RWPE1 (cell line): ENCODE measurements around the gene GNA12.

Experiments
- CTCF ChIA-PET: fragments of 350-600 bp; sonication (Branson Sonifier 250); formaldehyde crosslinking; extraction: SDS; loops from one replicate; lab custom pipeline; 2021; lab: Yijun Ruan, JAX
- POLR2A ChIA-PET: fragments of 400-600 bp; formaldehyde crosslinking; extraction: SDS; loops from one replicate; lab custom pipeline; 2020; ENCODE audit warnings: antibody characterized with exemption; ENCODE audit not compliant: low non-redundant PET; lab: Yijun Ruan, JAX
- DNase-seq: peaks from one replicate; pipeline ENCODE4 v3.0.0; 2012; ENCODE audit warnings: low spot score
- H3K27ac ChIP-seq: fragments of 450-650 bp; 2 replicates; pipeline ENCODE4 v1.5.1; 2017
- CTCF ChIP-seq: fragments of 450-650 bp; conservative IDR thresholded peaks from 2 replicates; pipeline ENCODE4 v1.5.1; 2017; ENCODE audit warnings: low read depth, mild to moderate bottlenecking

Gene GNA12

DNA sequence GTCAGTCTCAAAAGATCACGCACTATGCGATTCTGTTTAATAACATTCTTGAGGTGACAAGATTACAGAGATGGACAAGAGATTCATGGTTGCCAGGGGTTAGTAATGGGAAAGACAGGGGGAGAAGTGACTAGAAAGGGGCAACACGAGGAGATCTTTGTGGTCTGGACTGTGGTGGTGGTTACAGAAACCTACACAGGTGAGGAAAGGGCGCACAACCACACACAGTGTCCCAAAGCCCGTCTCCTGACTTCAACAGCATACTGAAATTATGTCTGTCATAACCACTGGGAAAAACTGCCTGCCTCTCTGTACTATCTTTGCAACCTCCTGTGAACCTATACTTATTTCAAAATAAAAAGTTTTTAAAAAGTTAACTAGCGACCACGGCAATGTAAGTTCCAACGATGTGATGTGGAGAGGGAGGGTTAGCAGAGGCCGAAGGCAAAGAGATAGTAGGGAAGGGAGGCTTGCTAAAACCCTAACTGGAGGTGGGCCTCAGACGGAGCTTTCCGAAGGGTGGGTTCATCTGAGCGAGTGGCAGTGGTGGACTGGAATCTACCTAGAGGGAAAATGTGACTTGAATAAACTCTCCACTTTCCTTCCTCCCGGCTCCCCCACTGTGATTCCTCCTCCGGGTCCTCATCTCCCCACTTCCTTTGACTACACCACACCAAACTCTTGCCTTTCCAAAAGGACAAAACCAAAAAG, 43.7 kb downstream of the GNA12 start:
- no peak for DNase-seq
- ChIA-PET POLR2A (no interaction called here), CTCF (no interaction called here)
- no peak for TF ChIP-seq CTCF
- H3K27ac ChIP-seq = no peak overlapping the region

- no peak for TF ChIP-seq CTCF
- POLR2A ChIA-PET = no interaction called here
- CTCF ChIA-PET = no interaction called here
- H3K27ac ChIP-seq = no peak overlapping the region
- DNase-seq = no peak
These were observed 44.9 kb downstream of the GNA12 start for GRCh38 chr7:2799253-2799652.

GRCh38 chr7:2798669-2799068, 45.4 kb downstream of the GNA12 start:
- no peak for DNase-seq
- TF ChIP-seq CTCF = no peak
- ChIA-PET CTCF (no interaction called here), POLR2A (no interaction called here)
- H3K27ac ChIP-seq = no peak overlapping the region

- no peak for TF ChIP-seq CTCF
- ChIA-PET POLR2A (no interaction called here), CTCF (interaction anchor here (0.6 to 0.7 kb wide), 2 partner anchors 9 to 25 kb away, joined by 3 read pairs; no protein-coding TSS in a partner anchor)
- no peak overlapping the region for H3K27ac ChIP-seq
- no peak for DNase-seq
These were observed 47.5 kb downstream of the GNA12 start for GRCh38 chr7:2796358-2797352.

GRCh38 chr7:2795906-2796305, 48.2 kb downstream of the GNA12 start:
- DNase-seq = no peak
- no peak for TF ChIP-seq CTCF
- CTCF ChIA-PET = interaction anchor here (0.6 kb wide), 2 partner anchors 66 to 314 kb away, joined by 3 to 5 read pairs; no protein-coding TSS in a partner anchor
- no peak overlapping the region for H3K27ac ChIP-seq
- POLR2A ChIA-PET = no interaction called here
